ENCODE results near the gene RCBTB1.
A peak's percentile ranks its signal among the peaks of the same experiment; 100 is the strongest.
"Not testable (repeated sequence)": the region's sequence is repeated elsewhere in the genome, so short reads cannot be mapped to it uniquely, and the experiment has no call there.

RCBTB1 gene

DNA sequence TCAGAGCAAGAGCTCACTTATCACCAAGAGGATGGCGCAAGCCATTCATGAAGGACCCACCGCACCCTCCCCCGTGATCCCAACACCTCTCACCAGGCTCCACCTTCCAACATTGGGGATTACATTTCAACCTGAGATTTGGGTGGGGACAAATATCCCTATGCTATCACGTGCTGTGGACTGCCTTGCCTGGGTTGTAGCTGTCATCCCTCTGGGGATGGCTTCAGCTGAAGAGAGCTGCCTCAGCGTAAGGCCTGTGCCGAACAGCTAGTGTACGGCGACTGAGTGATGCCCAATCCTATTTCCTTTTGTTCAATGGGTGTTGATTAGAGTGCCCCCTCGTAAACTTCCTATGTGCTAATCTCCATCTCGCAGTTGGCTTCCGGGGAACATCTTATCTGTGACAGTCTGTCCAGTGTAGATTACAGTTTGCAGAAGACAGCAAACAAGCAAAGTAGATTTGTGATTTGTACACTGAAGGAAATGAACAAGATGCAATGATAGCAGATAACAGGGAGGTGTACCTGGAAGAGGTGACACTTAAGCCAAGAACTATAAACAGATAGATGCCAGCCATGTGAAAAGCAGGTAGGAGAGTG lies 11.8 kb upstream of the RCBTB1 start:
- Histone ChIP-seq H3K27me3 (ENCODE audit: control insufficient read depth in 1 of 2, insufficient read depth in 2 of 2, low read length in 2 of 2) (no peaks in the 10 kb centered on the region), H3K4me1 (ENCODE audit: insufficient read depth, low read length) (no peaks in the 10 kb centered on the region), H3K36me3 (ENCODE audit: insufficient read depth, low read length) (no peaks in the 10 kb centered on the region), H3K4me3 (ENCODE audit: low read depth in 1 of 2, low read length in 2 of 2) (no peak overlapping the region), H3K27ac (ENCODE audit: low read depth, low read length) (no peak overlapping the region), H3K9ac (ENCODE audit: low read length) (no peak overlapping the region), H3K9me3 (ENCODE audit: low read length) (no peaks in the 10 kb centered on the region)

DNA sequence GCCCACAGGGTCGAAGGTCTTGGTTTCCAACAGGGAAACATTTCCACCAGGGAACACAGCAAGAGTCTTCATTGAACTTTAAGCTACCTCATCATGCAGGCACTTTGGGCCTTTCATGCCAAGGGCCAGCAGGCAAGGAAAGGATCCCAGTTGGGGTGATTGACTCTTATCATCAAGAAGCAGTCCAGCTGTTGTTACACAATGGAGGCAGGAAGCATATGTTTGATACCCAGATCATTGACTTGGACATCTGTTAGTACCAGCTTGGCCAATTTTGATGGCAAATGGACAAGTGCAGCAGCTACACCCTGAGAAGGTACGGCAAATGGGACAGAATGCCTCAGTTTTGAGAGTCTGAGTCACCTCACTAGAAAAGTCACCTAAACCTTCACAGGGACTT lies 10.9 kb upstream of the RCBTB1 start:
- Histone ChIP-seq H3K9ac (ENCODE audit: low read length) (no peak overlapping the region), H3K4me1 (ENCODE audit: insufficient read depth, low read length) (no peaks in the 10 kb centered on the region), H3K9me3 (ENCODE audit: low read length) (no peaks in the 10 kb centered on the region), H3K36me3 (ENCODE audit: insufficient read depth, low read length) (no peaks in the 10 kb centered on the region), H3K27ac (ENCODE audit: low read depth, low read length) (no peak overlapping the region), H3K4me3 (ENCODE audit: low read depth in 1 of 2, low read length in 2 of 2) (no peak overlapping the region), H3K27me3 (ENCODE audit: control insufficient read depth in 1 of 2, insufficient read depth in 2 of 2, low read length in 2 of 2) (no peaks in the 10 kb centered on the region)

DNA sequence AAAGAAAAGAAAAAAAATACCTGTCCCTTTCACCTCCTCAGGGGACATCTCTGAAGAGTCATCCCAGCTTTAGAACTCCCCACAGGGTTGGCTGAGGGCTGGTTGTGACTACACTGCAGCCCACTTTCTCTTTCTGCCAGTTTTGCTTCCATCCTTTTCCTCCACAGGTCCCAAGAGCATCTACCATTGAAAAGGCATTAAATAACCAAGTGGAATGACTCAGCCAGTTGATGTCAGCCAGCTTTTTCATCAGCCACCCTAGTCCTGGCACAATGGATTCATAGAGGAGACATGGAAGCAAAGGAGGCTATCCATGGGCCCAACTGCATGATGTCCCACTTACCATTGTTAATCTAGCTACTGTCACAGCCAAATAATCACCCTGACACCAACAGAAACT lies 9.2 kb upstream of the RCBTB1 start:
- H3K9me3 ChIP-seq (ENCODE audit: low read length): no peaks in the 10 kb centered on the region
- no peak overlapping the region for H3K9ac ChIP-seq (ENCODE audit: low read length)
- H3K36me3 ChIP-seq (ENCODE audit: insufficient read depth, low read length): no peaks in the 10 kb centered on the region
- no peak overlapping the region for H3K4me3 ChIP-seq (ENCODE audit: low read depth in 1 of 2, low read length in 2 of 2)
- H3K27ac ChIP-seq (ENCODE audit: low read depth, low read length): no peak overlapping the region
- H3K4me1 ChIP-seq (ENCODE audit: insufficient read depth, low read length): no peaks in the 10 kb centered on the region
- H3K27me3 ChIP-seq (ENCODE audit: control insufficient read depth in 1 of 2, insufficient read depth in 2 of 2, low read length in 2 of 2): no peaks in the 10 kb centered on the region

DNA sequence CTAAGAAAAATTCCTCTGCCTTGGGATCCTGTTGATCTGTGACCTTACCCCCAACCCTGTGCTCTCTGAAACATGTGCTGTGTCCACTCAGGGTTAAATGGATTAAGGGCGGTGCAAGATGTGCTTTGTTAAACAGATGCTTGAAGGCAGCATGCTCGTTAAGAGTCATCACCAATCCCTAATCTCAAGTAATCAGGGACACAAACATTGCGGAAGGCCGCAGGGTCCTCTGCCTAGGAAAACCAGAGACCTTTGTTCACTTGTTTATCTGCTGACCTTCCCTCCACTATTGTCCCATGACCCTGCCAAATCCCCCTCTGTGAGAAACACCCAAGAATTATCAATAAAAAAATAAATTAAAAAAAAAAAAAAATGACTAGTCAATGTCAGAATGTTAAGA lies 8.5 kb upstream of the RCBTB1 start:
- not testable (repeated sequence) for H3K4me3 ChIP-seq (ENCODE audit: low read depth in 1 of 2, low read length in 2 of 2); H3K36me3 ChIP-seq (ENCODE audit: insufficient read depth, low read length); H3K9ac ChIP-seq (ENCODE audit: low read length); H3K27me3 ChIP-seq (ENCODE audit: control insufficient read depth in 1 of 2, insufficient read depth in 2 of 2, low read length in 2 of 2); H3K4me1 ChIP-seq (ENCODE audit: insufficient read depth, low read length); H3K27ac ChIP-seq (ENCODE audit: low read depth, low read length); H3K9me3 ChIP-seq (ENCODE audit: low read length)

DNA sequence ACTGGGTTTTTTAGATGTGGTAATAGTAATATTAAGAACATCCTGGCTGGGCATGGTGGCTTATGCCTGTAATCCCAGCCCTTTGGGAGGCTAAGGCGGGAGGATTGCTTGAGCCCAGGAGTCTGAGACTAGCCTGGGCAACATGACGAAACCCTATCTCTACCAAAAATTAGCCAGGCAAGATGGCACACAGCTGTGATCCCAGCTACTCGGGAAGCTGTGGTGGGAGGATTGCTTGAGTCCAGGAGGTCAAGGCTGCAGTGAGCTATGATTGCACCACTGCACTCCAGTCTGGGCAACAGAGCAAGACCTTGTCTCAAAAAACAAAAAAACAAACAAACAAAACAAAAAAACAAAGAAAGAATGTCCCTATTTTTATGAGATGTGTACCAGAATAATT lies 5.4 kb upstream of the RCBTB1 start:
- not testable (repeated sequence) for H3K4me3 ChIP-seq (ENCODE audit: low read depth in 1 of 2, low read length in 2 of 2); H3K4me1 ChIP-seq (ENCODE audit: insufficient read depth, low read length); H3K9ac ChIP-seq (ENCODE audit: low read length); H3K9me3 ChIP-seq (ENCODE audit: low read length); H3K27ac ChIP-seq (ENCODE audit: low read depth, low read length); H3K36me3 ChIP-seq (ENCODE audit: insufficient read depth, low read length); H3K27me3 ChIP-seq (ENCODE audit: control insufficient read depth in 1 of 2, insufficient read depth in 2 of 2, low read length in 2 of 2)

DNA sequence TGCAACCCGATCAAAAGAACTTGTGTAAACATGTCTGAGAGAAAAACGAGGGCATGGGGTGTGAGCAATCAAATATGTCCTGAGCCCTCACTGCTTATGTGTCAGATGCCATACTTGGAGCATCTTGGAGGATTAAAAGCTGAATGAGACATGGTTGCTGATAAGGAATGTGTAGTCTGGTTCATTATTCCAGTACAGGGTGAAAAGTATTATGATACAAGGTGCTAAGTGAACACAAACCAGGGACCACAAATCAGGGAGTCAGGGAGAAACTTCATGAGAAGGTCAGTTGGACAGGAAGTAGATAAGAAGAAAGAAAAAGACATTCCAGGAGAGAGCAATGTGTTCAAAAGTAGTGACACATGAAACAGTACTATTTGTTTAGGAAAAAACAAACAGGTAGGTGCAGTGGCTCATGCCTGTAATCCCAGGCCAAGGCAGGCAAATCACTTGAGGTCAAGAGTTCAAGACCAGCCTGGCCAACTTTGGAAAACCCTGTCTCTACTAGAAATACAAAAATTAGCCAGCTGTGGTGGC lies 2.0 kb upstream of the RCBTB1 start:
- no peaks in the 10 kb centered on the region for H3K27me3 ChIP-seq (ENCODE audit: control insufficient read depth in 1 of 2, insufficient read depth in 2 of 2, low read length in 2 of 2)
- H3K9me3 ChIP-seq (ENCODE audit: low read length): no peaks in the 10 kb centered on the region
- no peak overlapping the region for H3K4me3 ChIP-seq (ENCODE audit: low read depth in 1 of 2, low read length in 2 of 2)
- no peak overlapping the region for H3K9ac ChIP-seq (ENCODE audit: low read length)
- H3K4me1 ChIP-seq (ENCODE audit: insufficient read depth, low read length): peaks cover 3% of the 10 kb centered on the region
- no peak overlapping the region for H3K27ac ChIP-seq (ENCODE audit: low read depth, low read length)
- H3K36me3 ChIP-seq (ENCODE audit: insufficient read depth, low read length): no peaks in the 10 kb centered on the region

DNA sequence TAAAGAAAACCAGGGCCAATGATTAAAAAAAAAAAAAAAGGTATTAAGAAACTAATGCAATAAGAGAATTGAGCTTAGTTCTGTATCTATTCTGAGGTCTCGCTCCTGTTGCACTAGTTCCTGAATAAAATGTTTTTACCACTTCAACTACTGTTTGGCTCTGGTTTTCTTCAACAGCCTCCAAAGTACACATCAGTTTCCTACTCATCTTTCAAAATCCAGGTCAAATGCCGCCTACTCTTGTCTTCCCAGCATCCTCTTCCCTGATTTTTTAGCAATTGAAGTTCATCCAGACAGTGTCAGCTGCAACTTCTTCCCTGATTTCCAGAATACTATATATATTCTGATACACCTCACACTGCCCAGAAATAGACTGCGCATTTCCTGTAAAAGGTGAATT lies 1.4 kb upstream of the RCBTB1 start:
- Histone ChIP-seq H3K36me3 (ENCODE audit: insufficient read depth, low read length) (no peaks in the 10 kb centered on the region), H3K27ac (ENCODE audit: low read depth, low read length) (no peak overlapping the region), H3K27me3 (ENCODE audit: control insufficient read depth in 1 of 2, insufficient read depth in 2 of 2, low read length in 2 of 2) (no peaks in the 10 kb centered on the region), H3K4me3 (ENCODE audit: low read depth in 1 of 2, low read length in 2 of 2) (no peak overlapping the region), H3K4me1 (ENCODE audit: insufficient read depth, low read length) (peaks cover 3% of the 10 kb centered on the region), H3K9ac (ENCODE audit: low read length) (no peak overlapping the region), H3K9me3 (ENCODE audit: low read length) (no peaks in the 10 kb centered on the region)

DNA sequence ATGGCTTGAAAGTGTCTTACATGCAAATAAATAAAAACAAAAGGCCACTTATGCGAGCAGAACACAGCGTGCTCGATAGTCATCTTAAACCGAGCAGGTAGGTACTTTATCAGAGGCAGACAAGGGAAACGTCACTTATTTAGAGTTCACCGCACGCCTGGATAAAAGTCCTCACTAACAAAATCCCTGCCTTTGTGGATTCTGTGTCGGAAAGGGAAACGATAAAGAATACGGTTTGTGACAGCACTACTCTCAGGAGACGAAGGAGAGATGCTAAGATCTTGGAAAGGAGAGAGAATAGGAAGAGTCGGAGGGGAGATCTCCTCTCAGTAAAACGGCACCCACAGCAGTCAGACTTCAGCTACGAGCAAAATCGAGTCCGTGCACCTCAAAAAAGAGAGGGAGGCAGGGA lies 581 bp downstream of the RCBTB1 start:
- no peaks in the 10 kb centered on the region for H3K27me3 ChIP-seq (ENCODE audit: control insufficient read depth in 1 of 2, insufficient read depth in 2 of 2, low read length in 2 of 2)
- peak overlapping the region; percentile 95 for H3K27ac ChIP-seq (ENCODE audit: low read depth, low read length)
- H3K9me3 ChIP-seq (ENCODE audit: low read length): no peaks in the 10 kb centered on the region
- peaks cover 7% of the 10 kb centered on the region for H3K36me3 ChIP-seq (ENCODE audit: insufficient read depth, low read length)
- H3K9ac ChIP-seq (ENCODE audit: low read length): peak overlapping the region; percentile 86
- H3K4me3 ChIP-seq (ENCODE audit: low read depth in 1 of 2, low read length in 2 of 2): peak overlapping the region; percentile 89 to 90
- peaks cover 3% of the 10 kb centered on the region for H3K4me1 ChIP-seq (ENCODE audit: insufficient read depth, low read length)

DNA sequence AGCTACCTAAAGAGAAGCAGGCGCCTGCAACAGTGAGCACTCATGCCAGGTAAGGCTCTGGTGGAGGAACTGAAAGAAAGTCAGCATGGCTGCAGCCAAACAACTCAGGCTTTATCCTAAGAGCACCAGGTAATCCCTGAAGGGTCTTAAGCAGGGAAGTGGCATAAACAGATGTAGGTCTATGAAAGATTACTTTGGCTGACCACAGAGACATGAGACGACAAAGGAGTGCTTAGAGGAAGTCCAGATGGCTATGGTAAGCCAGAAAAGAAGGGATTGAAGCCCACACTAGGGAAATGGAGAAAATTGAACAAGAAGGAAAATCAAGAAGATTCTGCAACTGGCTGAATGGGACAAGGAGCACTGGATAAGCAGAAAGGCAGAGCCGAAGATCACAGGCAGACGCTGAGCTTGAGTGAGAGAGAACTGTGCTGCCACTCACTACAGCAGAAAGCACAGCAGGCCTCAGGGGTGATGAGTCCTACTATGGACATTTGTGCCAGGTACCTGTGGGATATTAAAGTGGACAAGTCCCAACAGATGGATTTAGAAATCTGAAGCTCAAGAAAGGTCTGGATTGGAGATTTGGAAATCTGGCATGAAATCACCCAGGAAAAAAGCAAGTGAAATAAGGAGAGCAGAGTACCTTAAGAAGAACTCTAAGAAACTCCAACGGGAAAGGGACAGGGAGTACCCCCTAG lies 4.2 kb downstream of the RCBTB1 start:
- H3K27ac ChIP-seq (ENCODE audit: low read depth, low read length): no peak overlapping the region
- no peaks in the 10 kb centered on the region for H3K27me3 ChIP-seq (ENCODE audit: control insufficient read depth in 1 of 2, insufficient read depth in 2 of 2, low read length in 2 of 2)
- H3K9ac ChIP-seq (ENCODE audit: low read length): no peak overlapping the region
- no peak overlapping the region for H3K4me3 ChIP-seq (ENCODE audit: low read depth in 1 of 2, low read length in 2 of 2)
- H3K4me1 ChIP-seq (ENCODE audit: insufficient read depth, low read length): peaks cover 2% of the 10 kb centered on the region
- H3K9me3 ChIP-seq (ENCODE audit: low read length): no peaks in the 10 kb centered on the region
- H3K36me3 ChIP-seq (ENCODE audit: insufficient read depth, low read length): peaks cover 8% of the 10 kb centered on the region

DNA sequence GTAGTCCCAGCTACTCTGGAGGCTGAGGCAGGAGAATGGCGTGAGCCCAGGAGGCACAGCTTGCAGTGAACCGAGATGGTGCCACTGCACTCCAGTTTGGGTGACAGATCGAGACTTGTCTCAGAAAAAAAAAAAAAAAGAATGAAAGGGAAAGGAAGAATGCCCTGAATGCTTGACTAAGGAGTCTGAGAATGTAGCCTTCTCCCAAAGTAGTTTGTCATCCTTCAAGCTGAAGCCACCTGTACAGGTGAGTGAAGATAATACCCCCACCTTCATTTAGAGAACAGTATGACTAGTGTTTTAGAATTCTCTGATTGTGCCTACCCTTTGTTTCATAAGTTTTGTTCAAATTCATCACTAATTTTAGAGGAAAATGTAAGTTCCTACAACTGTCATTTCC lies 5.9 kb downstream of the RCBTB1 start:
- Histone ChIP-seq H3K4me1 (ENCODE audit: insufficient read depth, low read length) (no peaks in the 10 kb centered on the region), H3K9me3 (ENCODE audit: low read length) (no peaks in the 10 kb centered on the region), H3K27me3 (ENCODE audit: control insufficient read depth in 1 of 2, insufficient read depth in 2 of 2, low read length in 2 of 2) (no peaks in the 10 kb centered on the region), H3K4me3 (ENCODE audit: low read depth in 1 of 2, low read length in 2 of 2) (no peak overlapping the region), H3K36me3 (ENCODE audit: insufficient read depth, low read length) (peaks cover 8% of the 10 kb centered on the region), H3K9ac (ENCODE audit: low read length) (no peak overlapping the region), H3K27ac (ENCODE audit: low read depth, low read length) (no peak overlapping the region)

DNA sequence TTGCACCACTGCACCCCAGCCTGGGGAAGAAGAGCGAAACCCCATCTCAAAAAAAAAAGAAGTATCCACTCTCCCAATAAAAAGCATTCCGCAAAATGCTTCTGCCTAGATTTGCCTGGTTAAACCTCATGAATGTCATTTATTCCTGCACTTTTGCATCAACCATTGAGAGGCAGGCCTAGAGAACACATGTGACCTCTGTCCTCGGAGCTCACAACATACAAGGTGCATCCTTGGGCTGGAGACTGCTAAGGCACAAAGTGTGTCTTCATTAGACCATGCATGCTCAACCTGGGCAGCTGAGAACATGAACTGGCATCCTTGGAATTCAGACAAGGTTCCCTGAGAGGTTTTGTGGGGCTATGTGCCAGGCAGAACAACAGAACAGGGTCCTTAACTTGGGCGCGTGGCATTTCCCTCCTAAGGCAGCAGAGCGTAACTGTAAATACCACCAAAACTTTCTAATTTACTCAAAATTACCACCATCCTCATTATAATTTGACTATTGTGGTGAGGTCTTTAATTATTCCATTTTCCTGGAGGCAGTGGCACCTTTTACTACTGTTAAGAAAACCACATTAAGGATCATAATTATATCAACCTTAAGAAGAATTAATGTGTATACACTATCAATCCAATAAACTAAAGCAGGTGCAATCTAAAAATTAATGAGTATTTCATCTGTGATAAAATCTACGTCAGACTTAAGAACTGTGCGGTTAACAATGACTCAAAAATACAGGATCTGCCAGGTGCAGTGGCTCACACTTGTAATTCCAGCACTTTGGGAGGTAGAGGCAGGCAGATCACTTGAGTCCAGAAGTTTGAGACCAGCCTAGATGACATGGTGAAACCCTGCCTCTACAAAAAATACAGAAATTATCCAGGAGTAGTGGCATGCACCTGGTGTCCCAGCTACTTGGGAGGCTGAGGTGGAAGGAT lies 13.8 kb downstream of the RCBTB1 start:
- H3K9ac ChIP-seq (ENCODE audit: low read length): no peak overlapping the region
- no peak overlapping the region for H3K27ac ChIP-seq (ENCODE audit: low read depth, low read length)
- H3K36me3 ChIP-seq (ENCODE audit: insufficient read depth, low read length): no peaks in the 10 kb centered on the region
- H3K9me3 ChIP-seq (ENCODE audit: low read length): no peaks in the 10 kb centered on the region
- no peak overlapping the region for H3K4me3 ChIP-seq (ENCODE audit: low read depth in 1 of 2, low read length in 2 of 2)
- no peaks in the 10 kb centered on the region for H3K27me3 ChIP-seq (ENCODE audit: control insufficient read depth in 1 of 2, insufficient read depth in 2 of 2, low read length in 2 of 2)
- H3K4me1 ChIP-seq (ENCODE audit: insufficient read depth, low read length): no peaks in the 10 kb centered on the region

All from muscle layer of colon (tissue), 2 donors.